ENCODE results near the gene C3orf49.

C3orf49 gene

DNA sequence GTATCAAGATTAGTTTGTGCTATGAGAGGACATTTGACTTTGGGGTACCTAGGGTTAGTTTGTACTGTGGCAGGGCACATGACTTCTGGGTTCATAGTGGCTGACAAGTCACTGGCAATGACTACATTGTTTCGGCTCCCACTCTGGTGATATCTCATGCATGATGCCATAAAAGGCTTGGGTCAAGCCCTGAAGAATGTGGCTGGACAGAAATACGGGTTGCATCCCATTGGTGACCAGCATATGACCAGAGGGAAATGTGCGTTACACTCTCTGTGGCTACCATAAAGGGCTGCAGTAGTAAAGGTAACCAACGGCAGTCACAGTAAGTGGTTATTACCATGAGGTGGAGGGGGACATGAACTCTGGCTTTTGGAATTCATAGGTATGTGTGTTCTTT, 26.1 kb downstream of the C3orf49 start:
- H3K27ac ChIP-seq (replicated peaks) = no peak overlapping the region
- H3K4me3 ChIP-seq (replicated peaks; ENCODE audit: insufficient read depth, low read length) = no peak overlapping the region
- DNase-seq (ENCODE audit: low read depth in 1 of 2, low spot score in 1 of 2) = no peak
- TF ChIP-seq GABPA (IDR thresholded peaks at IDR 0.05; ENCODE audit: low read depth) (no peak), SPI1 (IDR thresholded peaks at IDR 0.05; ENCODE audit: borderline replicate concordance, low read depth) (no peak)
- H3K27me3 ChIP-seq (ENCODE audit: insufficient read depth, poor library complexity, severe bottlenecking) = no peaks in the 10 kb centered on the region

DNA sequence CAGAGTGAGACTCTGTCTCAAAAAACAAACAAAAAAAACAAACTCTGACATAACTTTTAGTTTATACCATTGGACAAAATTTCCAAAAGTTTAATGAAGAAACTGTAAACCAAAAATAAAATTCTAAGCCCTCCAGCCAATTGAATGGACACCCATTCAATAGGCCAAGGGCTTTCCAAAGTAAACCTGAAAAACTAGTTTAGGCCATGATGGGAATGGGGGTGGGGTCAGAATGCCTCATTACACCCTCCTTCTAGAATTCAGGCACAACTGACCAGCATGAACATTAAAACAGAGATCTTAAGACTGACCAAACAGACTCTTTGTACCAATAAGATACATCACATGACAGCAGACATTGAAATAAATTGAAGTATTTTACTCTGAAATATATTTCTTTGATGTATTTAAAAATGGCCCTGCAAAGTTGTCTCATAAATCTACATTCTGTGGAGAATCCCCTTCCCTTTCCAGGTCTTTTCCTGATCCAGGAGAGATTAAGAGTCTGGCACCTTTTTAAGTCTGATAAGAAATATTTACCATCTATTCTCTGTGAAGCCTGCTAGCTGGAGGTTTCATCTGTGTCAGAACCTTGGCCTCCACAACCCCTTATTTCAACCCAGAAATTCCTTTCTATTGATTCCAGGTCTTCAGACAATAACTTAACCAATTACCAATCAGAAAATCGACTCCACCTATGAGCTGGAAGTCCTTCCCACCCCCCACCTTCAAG, 28.8 kb downstream of the C3orf49 start:
- TF ChIP-seq, protein P1, sequence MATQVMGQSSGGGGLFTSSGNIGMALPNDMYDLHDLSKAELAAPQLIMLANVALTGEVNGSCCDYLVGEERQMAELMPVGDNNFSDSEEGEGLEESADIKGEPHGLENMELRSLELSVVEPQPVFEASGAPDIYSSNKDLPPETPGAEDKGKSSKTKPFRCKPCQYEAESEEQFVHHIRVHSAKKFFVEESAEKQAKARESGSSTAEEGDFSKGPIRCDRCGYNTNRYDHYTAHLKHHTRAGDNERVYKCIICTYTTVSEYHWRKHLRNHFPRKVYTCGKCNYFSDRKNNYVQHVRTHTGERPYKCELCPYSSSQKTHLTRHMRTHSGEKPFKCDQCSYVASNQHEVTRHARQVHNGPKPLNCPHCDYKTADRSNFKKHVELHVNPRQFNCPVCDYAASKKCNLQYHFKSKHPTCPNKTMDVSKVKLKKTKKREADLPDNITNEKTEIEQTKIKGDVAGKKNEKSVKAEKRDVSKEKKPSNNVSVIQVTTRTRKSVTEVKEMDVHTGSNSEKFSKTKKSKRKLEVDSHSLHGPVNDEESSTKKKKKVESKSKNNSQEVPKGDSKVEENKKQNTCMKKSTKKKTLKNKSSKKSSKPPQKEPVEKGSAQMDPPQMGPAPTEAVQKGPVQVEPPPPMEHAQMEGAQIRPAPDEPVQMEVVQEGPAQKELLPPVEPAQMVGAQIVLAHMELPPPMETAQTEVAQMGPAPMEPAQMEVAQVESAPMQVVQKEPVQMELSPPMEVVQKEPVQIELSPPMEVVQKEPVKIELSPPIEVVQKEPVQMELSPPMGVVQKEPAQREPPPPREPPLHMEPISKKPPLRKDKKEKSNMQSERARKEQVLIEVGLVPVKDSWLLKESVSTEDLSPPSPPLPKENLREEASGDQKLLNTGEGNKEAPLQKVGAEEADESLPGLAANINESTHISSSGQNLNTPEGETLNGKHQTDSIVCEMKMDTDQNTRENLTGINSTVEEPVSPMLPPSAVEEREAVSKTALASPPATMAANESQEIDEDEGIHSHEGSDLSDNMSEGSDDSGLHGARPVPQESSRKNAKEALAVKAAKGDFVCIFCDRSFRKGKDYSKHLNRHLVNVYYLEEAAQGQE (IDR thresholded peaks at IDR 0.05; ENCODE audit: insufficient replicate concordance, low read depth) = no peak
- TF ChIP-seq, protein P2, sequence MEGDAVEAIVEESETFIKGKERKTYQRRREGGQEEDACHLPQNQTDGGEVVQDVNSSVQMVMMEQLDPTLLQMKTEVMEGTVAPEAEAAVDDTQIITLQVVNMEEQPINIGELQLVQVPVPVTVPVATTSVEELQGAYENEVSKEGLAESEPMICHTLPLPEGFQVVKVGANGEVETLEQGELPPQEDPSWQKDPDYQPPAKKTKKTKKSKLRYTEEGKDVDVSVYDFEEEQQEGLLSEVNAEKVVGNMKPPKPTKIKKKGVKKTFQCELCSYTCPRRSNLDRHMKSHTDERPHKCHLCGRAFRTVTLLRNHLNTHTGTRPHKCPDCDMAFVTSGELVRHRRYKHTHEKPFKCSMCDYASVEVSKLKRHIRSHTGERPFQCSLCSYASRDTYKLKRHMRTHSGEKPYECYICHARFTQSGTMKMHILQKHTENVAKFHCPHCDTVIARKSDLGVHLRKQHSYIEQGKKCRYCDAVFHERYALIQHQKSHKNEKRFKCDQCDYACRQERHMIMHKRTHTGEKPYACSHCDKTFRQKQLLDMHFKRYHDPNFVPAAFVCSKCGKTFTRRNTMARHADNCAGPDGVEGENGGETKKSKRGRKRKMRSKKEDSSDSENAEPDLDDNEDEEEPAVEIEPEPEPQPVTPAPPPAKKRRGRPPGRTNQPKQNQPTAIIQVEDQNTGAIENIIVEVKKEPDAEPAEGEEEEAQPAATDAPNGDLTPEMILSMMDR (IDR thresholded peaks at IDR 0.05; ENCODE audit: insufficient read depth, low read length) = no peak
- TF ChIP-seq GABPA (IDR thresholded peaks at IDR 0.05; ENCODE audit: low read depth) = no peak
- no peak overlapping the region for H3K27ac ChIP-seq (replicated peaks)
- H3K4me3 ChIP-seq (replicated peaks; ENCODE audit: insufficient read depth, low read length) = no peak overlapping the region
- H3K27me3 ChIP-seq (ENCODE audit: insufficient read depth, poor library complexity, severe bottlenecking) = no peaks in the 10 kb centered on the region
- DNase-seq (ENCODE audit: low read depth in 1 of 2, low spot score in 1 of 2) = no peak

DNA sequence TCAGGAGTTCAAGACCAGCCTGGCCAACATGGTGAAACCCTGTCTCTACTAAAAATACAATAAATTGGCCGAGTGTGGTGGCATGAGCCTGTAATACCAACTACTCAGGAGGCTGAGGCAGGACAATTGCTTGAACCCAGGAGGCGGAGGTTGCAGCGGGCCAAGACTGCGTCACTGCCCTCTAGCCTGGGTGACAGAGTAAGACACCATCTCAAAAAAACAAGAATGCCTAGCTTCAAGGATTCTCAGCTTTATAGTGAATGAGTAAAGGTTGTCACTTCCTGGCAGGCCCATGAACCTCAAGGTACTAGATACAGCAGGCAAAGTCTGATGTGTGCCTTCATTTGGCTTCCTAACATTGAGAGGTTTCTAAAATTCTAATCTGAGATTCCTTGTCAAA, 30.1 kb downstream of the C3orf49 start:
- Histone ChIP-seq H3K27me3 (ENCODE audit: insufficient read depth, poor library complexity, severe bottlenecking) (no peaks in the 10 kb centered on the region), H3K4me3 (replicated peaks; ENCODE audit: insufficient read depth, low read length) (no peak overlapping the region), H3K27ac (replicated peaks) (no peak overlapping the region)
- DNase-seq (ENCODE audit: low read depth in 1 of 2, low spot score in 1 of 2) = no peak
- TF ChIP-seq POLR2AphosphoS5 (IDR thresholded peaks at IDR 0.05; ENCODE audit: low read depth) = no peak
- TF ChIP-seq, protein P1 (IDR thresholded peaks at IDR 0.05; ENCODE audit: insufficient replicate concordance, low read depth) = no peak
- TF ChIP-seq GABPA (IDR thresholded peaks at IDR 0.05; ENCODE audit: low read depth) = no peak
- TF ChIP-seq SPI1 (IDR thresholded peaks at IDR 0.05; ENCODE audit: borderline replicate concordance, low read depth) = no peak
- TF ChIP-seq, protein P2 (IDR thresholded peaks at IDR 0.05; ENCODE audit: insufficient read depth, low read length) = no peak

DNA sequence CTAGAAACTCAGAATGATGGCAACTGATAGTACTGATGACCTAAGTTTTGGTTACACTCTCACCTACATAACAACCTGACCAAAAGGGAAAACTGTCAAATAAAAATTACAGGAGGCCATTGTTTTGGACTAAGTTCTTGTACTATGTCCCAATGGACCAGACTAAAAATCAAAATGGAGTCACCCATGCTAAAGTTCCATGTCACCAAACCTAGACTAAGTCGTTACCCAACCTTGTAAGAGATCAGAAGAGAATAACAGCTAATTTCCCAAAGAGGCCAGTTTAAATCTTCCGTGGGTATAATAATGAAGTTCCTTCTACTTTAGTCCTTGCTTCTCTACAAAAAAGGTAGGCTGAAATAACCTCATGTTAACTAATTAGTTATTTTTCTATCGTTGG, 32.2 kb downstream of the C3orf49 start:
- no peak for TF ChIP-seq SPI1 (IDR thresholded peaks at IDR 0.05; ENCODE audit: borderline replicate concordance, low read depth)
- TF ChIP-seq, protein P2 (IDR thresholded peaks at IDR 0.05; ENCODE audit: insufficient read depth, low read length) = no peak
- TF ChIP-seq, protein P1 (IDR thresholded peaks at IDR 0.05; ENCODE audit: insufficient replicate concordance, low read depth) = no peak
- TF ChIP-seq POLR2AphosphoS5 (IDR thresholded peaks at IDR 0.05; ENCODE audit: low read depth) = no peak
- no peak for TF ChIP-seq GABPA (IDR thresholded peaks at IDR 0.05; ENCODE audit: low read depth)
- H3K4me3 ChIP-seq (replicated peaks; ENCODE audit: insufficient read depth, low read length) = no peak overlapping the region
- H3K27me3 ChIP-seq (ENCODE audit: insufficient read depth, poor library complexity, severe bottlenecking) = no peaks in the 10 kb centered on the region
- no peak overlapping the region for H3K27ac ChIP-seq (replicated peaks)
- no peak for DNase-seq (ENCODE audit: low read depth in 1 of 2, low spot score in 1 of 2)

Measured in HL-60 (cell line).